IMR-90 (cell line): ENCODE results near the gene PIN4. TPM values are rescaled to one million over a fixed set of nuclear protein-coding genes. Genes with fewer than 3 reads are reported as not detected.

Experiments
- ATAC-seq: fragments of 200-7000 bp; cut with Tn5 transposase; 2 replicates; pipeline ENCODE4 v1.9.1; 2020; ENCODE audit warnings: low read depth, mild to moderate bottlenecking, moderate library complexity
- BruUV-seq: library from RNA; stranded (reverse); fragments of 400-500 nt; replicated peaks from 2 replicates; lab custom pipeline; 2021; lab: Mats Ljungman, UMichigan
- CTCF ChIA-PET: fragments of 300-600 bp; formaldehyde crosslinking; extraction: SDS; loops from one replicate; lab custom pipeline; 2021; ENCODE audit warnings: antibody characterized with exemption; lab: Yijun Ruan, JAX
- POLR2A ChIA-PET: fragments of 300-600 bp; sonication (Branson Sonifier 250); formaldehyde crosslinking; loops from one replicate; lab custom pipeline; 2022; ENCODE audit warnings: antibody characterized with exemption; ENCODE audit not compliant: unreplicated experiment; lab: Charles Lee
- DNase-seq: peaks from one replicate; pipeline ENCODE4 v3.0.0; 2013
- H2AFZ ChIP-seq: replicated peaks from 2 replicates; pipeline ENCODE3; 2013; ENCODE audit warnings: low read length, mild to moderate bottlenecking; ENCODE audit not compliant: poor library complexity
- H2AK5ac ChIP-seq: 2 replicates; pipeline ENCODE4 v1.6.1; 2013; ENCODE audit warnings: low read depth, low read length, inconsistent platforms
- H2AK9ac ChIP-seq: replicated peaks from 2 replicates; pipeline ENCODE3; 2013; ENCODE audit warnings: mild to moderate bottlenecking, low read depth, low read length, moderate library complexity; ENCODE audit not compliant: poor library complexity
- H2BK120ac ChIP-seq: 2 replicates; pipeline ENCODE4 v1.6.1; 2013; ENCODE audit warnings: low read depth, low read length, inconsistent platforms
- H2BK15ac ChIP-seq: 3 replicates; pipeline ENCODE4 v1.6.1; 2013; ENCODE audit warnings: low read depth, low read length, inconsistent platforms
- H2BK20ac ChIP-seq: 2 replicates; pipeline ENCODE4 v1.6.1; 2013; ENCODE audit warnings: low read depth, mild to moderate bottlenecking, inconsistent platforms, low read length, moderate library complexity
- H2BK5ac ChIP-seq: 2 replicates; pipeline ENCODE4 v1.6.1; 2013; ENCODE audit warnings: mild to moderate bottlenecking, low read depth, low read length, inconsistent platforms; ENCODE audit not compliant: poor library complexity, severe bottlenecking
- H3K14ac ChIP-seq: replicated peaks from 2 replicates; pipeline ENCODE4 v1.6.1; 2013; ENCODE audit warnings: low read depth, low read length, inconsistent platforms
- H3K18ac ChIP-seq: 2 replicates; pipeline ENCODE4 v1.6.1; 2013; ENCODE audit warnings: low read depth, low read length, control low read depth
- H3K23ac ChIP-seq: 2 replicates; pipeline ENCODE4 v1.6.1; 2013; ENCODE audit warnings: low read depth, low read length, inconsistent platforms
- H3K27ac ChIP-seq: 2 replicates; pipeline ENCODE4 v1.5.1; 2013; ENCODE audit warnings: mild to moderate bottlenecking, control low read depth, low read length; ENCODE audit not compliant: insufficient read depth
- H3K27me3 ChIP-seq: 2 replicates; pipeline ENCODE4 v1.6.1; 2013; ENCODE audit warnings: low read length; ENCODE audit not compliant: control insufficient read depth, insufficient read depth
- H3K36me3 ChIP-seq: 2 replicates; pipeline ENCODE4 v1.6.1; 2013; ENCODE audit warnings: low read length, mixed read lengths; ENCODE audit not compliant: control insufficient read depth, insufficient read depth
- H3K4ac ChIP-seq: 2 replicates; pipeline ENCODE4 v1.6.1; 2013; ENCODE audit warnings: low read depth, low read length, inconsistent platforms
- H3K4me1 ChIP-seq: 2 replicates; pipeline ENCODE4 v1.6.1; 2013; ENCODE audit warnings: low read length, mixed read lengths; ENCODE audit not compliant: control insufficient read depth, insufficient read depth
- H3K4me2 ChIP-seq: 2 replicates; pipeline ENCODE4 v1.6.1; 2013; ENCODE audit warnings: low read depth, mild to moderate bottlenecking, control low read depth, low read length, moderate library complexity
- H3K4me3 ChIP-seq: 2 replicates; pipeline ENCODE4 v1.5.1; 2013; ENCODE audit warnings: low read depth, mild to moderate bottlenecking, control low read depth, low read length, moderate library complexity; ENCODE audit not compliant: insufficient read depth
- H3K56ac ChIP-seq: 2 replicates; pipeline ENCODE4 v1.6.1; 2013; ENCODE audit warnings: low read length, inconsistent platforms; ENCODE audit not compliant: insufficient read depth; ENCODE audit errors: extremely low read depth
- H3K79me1 ChIP-seq, 2 experiments: 2 replicates each; pipeline ENCODE4 v1.6.1; 2013; ENCODE audit warnings: low read length in 2 of 2, inconsistent platforms in 1 of 2, low read depth in 1 of 2
- H3K9ac ChIP-seq: 2 replicates; pipeline ENCODE4 v1.6.1; 2013; ENCODE audit warnings: low read depth, low read length, control low read depth
- H3K9me1 ChIP-seq: 2 replicates; pipeline ENCODE4 v1.6.1; 2013; ENCODE audit warnings: low read length, inconsistent platforms; ENCODE audit not compliant: insufficient read depth
- H3K9me3 ChIP-seq: 2 replicates; pipeline ENCODE4 v1.6.1; 2013; ENCODE audit warnings: low read length; ENCODE audit not compliant: control insufficient read depth, insufficient read depth
- H4K20me1 ChIP-seq: 2 replicates; pipeline ENCODE4 v1.6.1; 2013; ENCODE audit warnings: low read length, inconsistent platforms; ENCODE audit not compliant: insufficient read depth
- H4K5ac ChIP-seq: 2 replicates; pipeline ENCODE4 v1.6.1; 2013; ENCODE audit warnings: mild to moderate bottlenecking, low read depth, low read length, control low read depth
- H4K8ac ChIP-seq, 2 experiments: 2 replicates each; pipeline ENCODE4 v1.6.1; 2013; ENCODE audit warnings: low read depth in 2 of 2, low read length in 2 of 2, control low read depth in 1 of 2, inconsistent platforms in 1 of 2
- H4K91ac ChIP-seq: 2 replicates; pipeline ENCODE4 v1.6.1; 2013; ENCODE audit warnings: low read depth, low read length, inconsistent platforms; ENCODE audit not compliant: insufficient read depth
- BHLHE40 ChIP-seq: fragments of 150-350 bp; IDR thresholded peaks from 2 replicates; pipeline ENCODE4 v1.6.1; 2016; ENCODE audit warnings: mild to moderate bottlenecking, low read depth, low read length
- CEBPB ChIP-seq: IDR thresholded peaks from 2 replicates; pipeline ENCODE4 v1.6.1; 2012; ENCODE audit warnings: low read depth, low read length, improper control_type of control experiment
- CHD1 ChIP-seq: IDR thresholded peaks from 2 replicates; pipeline ENCODE4 v1.6.1; 2012; ENCODE audit warnings: low read depth, low read length, improper control_type of control experiment
- CTCF ChIP-seq: conservative IDR thresholded peaks from 2 replicates; pipeline ENCODE4 v1.5.1; 2012; ENCODE audit warnings: mild to moderate bottlenecking, low read depth, low read length, improper control_type of control experiment
- ELK1 ChIP-seq: fragments of 150-350 bp; IDR thresholded peaks from 2 replicates; pipeline ENCODE4 v1.6.1; 2016; ENCODE audit warnings: low read depth, mild to moderate bottlenecking, low read length, moderate library complexity, borderline replicate concordance
- FOS ChIP-seq: fragments of 150-350 bp; IDR thresholded peaks from 2 replicates; pipeline ENCODE4 v1.6.1; 2016; ENCODE audit warnings: low read depth, low read length
- MAFK ChIP-seq: IDR thresholded peaks from 2 replicates; pipeline ENCODE4 v1.6.1; 2012; ENCODE audit warnings: low read depth, low read length, improper control_type of control experiment
- MAZ ChIP-seq: IDR thresholded peaks from 2 replicates; pipeline ENCODE4 v1.6.1; 2012; ENCODE audit warnings: low read depth, mild to moderate bottlenecking, low read length, improper control_type of control experiment, moderate library complexity, borderline replicate concordance
- MXI1 ChIP-seq: IDR thresholded peaks from 2 replicates; pipeline ENCODE4 v1.6.1; 2012; ENCODE audit warnings: low read depth, mild to moderate bottlenecking, low read length, moderate library complexity, borderline replicate concordance
- NFE2L2 ChIP-seq: fragments of 150-350 bp; IDR thresholded peaks from 2 replicates; pipeline ENCODE4 v1.6.1; 2016; ENCODE audit warnings: low read depth, mild to moderate bottlenecking, low read length
- POLR2A ChIP-seq: IDR thresholded peaks from 2 replicates; pipeline ENCODE4 v1.6.1; 2012; ENCODE audit warnings: mild to moderate bottlenecking, low read depth, low read length
- RCOR1 ChIP-seq: IDR thresholded peaks from 2 replicates; pipeline ENCODE4 v1.6.1; 2012; ENCODE audit warnings: mild to moderate bottlenecking, low read length, improper control_type of control experiment; ENCODE audit not compliant: insufficient replicate concordance
- RFX5 ChIP-seq: IDR thresholded peaks from 2 replicates; pipeline ENCODE4 v1.8.0; 2012; ENCODE audit warnings: low read depth, mild to moderate bottlenecking, low read length, moderate library complexity
- SMC3 ChIP-seq: fragments of 150-350 bp; IDR thresholded peaks from 2 replicates; pipeline ENCODE4 v1.6.1; 2016; ENCODE audit warnings: low read depth, mild to moderate bottlenecking, antibody characterized with exemption, low read length, moderate library complexity
- USF2 ChIP-seq: fragments of 150-350 bp; IDR thresholded peaks from 2 replicates; pipeline ENCODE4 v1.6.1; 2017; ENCODE audit warnings: mild to moderate bottlenecking, antibody characterized with exemption, low read length, low read depth
- WGBS, 2 experiments: methylation state at CpG; one replicate each; pipeline versions ENCODE4 v1.1.5 to v1.1.7; 2013; ENCODE audit warnings: missing lambda C conversion rate in 2 of 2; ENCODE audit not compliant: insufficient read length in 1 of 2; ENCODE audit errors: extremely low coverage in 2 of 2; 5-methylcytosine and 5-hydroxymethylcytosine counted together
- dilution Hi-C: fragments of 300-500 bp; cut with HindIII; formaldehyde crosslinking; loops from one replicate; pipeline ENCODE4 v1.14.3; 2018; ENCODE audit warnings: low sequenced_read_pairs; ENCODE audit not compliant: unreplicated experiment
- in situ Hi-C: fragments of 300-500 bp; cut with MboI; formaldehyde crosslinking; loops from 3 replicates; pipeline ENCODE4 v1.14.3; 2019; ENCODE audit warnings: low sequenced_read_pairs, inconsistent platforms, mixed read lengths
- intact Hi-C: fragments of 100-400 bp; cut with micrococcal nuclease; formaldehyde crosslinking; loops from 2 replicates; pipeline ENCODE4 v1.10.0; 2022
- polyA plus RNA-seq, 3 experiments: library from polyadenylated mRNA; depleted of rRNA; stranded (reverse); fragments of >200 nt; gene quantifications; 2 replicates each; pipeline ENCODE4 v1.2.3, GENCODE V29; 2012; ENCODE audit warnings: low replicate concordance in 1 of 3
- total RNA-seq: library from RNA; depleted of rRNA; stranded (reverse); fragments of >200 nt; gene quantifications from 2 replicates; pipeline ENCODE4 v1.2.3, GENCODE V29; 2012

The PIN4 gene
- total and polyA plus RNA-seq, 2 of the 4 experiments (the other 2 are of a cell fraction): 2.2 to 18.2 TPM

GRCh38 chrX:72245461-72246089 is 64.0 kb downstream of the PIN4 start:
- dilution Hi-C loops: no loop called here
- TF ChIP-seq BHLHE40: no peak
- TF ChIP-seq CTCF: peak; percentile 85
- no peak for TF ChIP-seq ELK1
- TF ChIP-seq FOS: no peak
- no peak for TF ChIP-seq CEBPB
- TF ChIP-seq NFE2L2: no peak
- TF ChIP-seq MXI1: no peak
- TF ChIP-seq MAFK: no peak
- no peak for TF ChIP-seq RFX5
- no peak for TF ChIP-seq CHD1
- no peak for TF ChIP-seq USF2
- TF ChIP-seq POLR2A: no peak
- TF ChIP-seq SMC3: peak; percentile 88
- TF ChIP-seq RCOR1: no peak
- no peak for TF ChIP-seq MAZ

More at GRCh38 chrX:72245461-72246089, 64.0 kb downstream of the PIN4 start:
- Histone ChIP-seq H3K23ac (no peak overlapping the region), H4K8ac (no peak overlapping the region), H3K18ac (no peak overlapping the region), H3K4me3 (no peak overlapping the region), H3K36me3 (no peaks in the 10 kb centered on the region), H2BK5ac (no peak overlapping the region), H2AK9ac (no peak overlapping the region), H3K4me2 (no peak overlapping the region), H3K9me1 (0 out of 2 replicates have a peak, but pooled peaks cover 3% of the 10 kb centered on the region), H2BK15ac (no peak overlapping the region), H3K79me1 (no peaks in the 10 kb centered on the region), H4K20me1 (0 out of 2 replicates have a peak, but pooled peaks cover 4% of the 10 kb centered on the region), H3K4me1 (peaks cover 2% of the 10 kb centered on the region; the same call in 1 of the 2 replicates), H2BK20ac (no peak overlapping the region), H2BK120ac (no peak overlapping the region), H3K9ac (no peak overlapping the region), H4K91ac (no peak overlapping the region), H2AFZ (peak overlapping the region; percentile 12), H3K4ac (no peak overlapping the region), H3K56ac (no peak overlapping the region), H4K5ac (no peak overlapping the region), H3K27ac (no peak overlapping the region), H3K14ac (no peak overlapping the region), H3K27me3 (peaks cover 11% of the 10 kb centered on the region; the same call in 1 of the 2 replicates), H2AK5ac (no peak overlapping the region), H3K9me3 (no peaks in the 10 kb centered on the region)
- POLR2A ChIA-PET: no interaction called here
- no TSS peak for BruUV-seq
- DNase-seq (peak; percentile 61), ATAC-seq (peak; percentile 90)
- CTCF ChIA-PET: interaction anchor here (0.6 to 1.6 kb wide), 8 partner anchors 9 to 1007 kb away, joined by 3 to 6 read pairs (median 3); partner anchors contain the start of gene RPS4X
- 71% methylated on average over 1 of the region's 3 CpGs; no CpG with 5 or more reads in 1 of the 2 experiments for WGBS, 2 experiments
- intact Hi-C loops (loop anchor here (1.0 kb wide), 2 partner anchors 24 to 295 kb away; no protein-coding TSS in a partner anchor), in situ Hi-C loops (loop anchor here (5.0 kb wide), 1 partner anchor 292 kb away; no protein-coding TSS in a partner anchor)
